HEK293T (cell line): Measurements from ENCODE around the gene ADNP2.

Source experiments
- CTCF ChIA-PET: fragments of 350-600 bp; formaldehyde crosslinking; extraction: SDS; loops from one replicate; lab custom pipeline; 2021; ENCODE audit warnings: antibody characterized with exemption, inconsistent platforms; lab: Yijun Ruan, JAX
- POLR2A ChIA-PET: fragments of 350-600 bp; formaldehyde crosslinking; extraction: SDS; loops from one replicate; lab custom pipeline; 2020; ENCODE audit warnings: antibody characterized with exemption, inconsistent platforms; lab: Yijun Ruan, JAX
- DNase-seq: peaks from one replicate; pipeline ENCODE4 v3.0.0; 2012; ENCODE audit warnings: mixed read lengths; ENCODE audit errors: extremely low spot score
- ARNT ChIP-seq: fragments of 450-650 bp; IDR thresholded peaks from 2 replicates; pipeline ENCODE4 v1.6.1; 2017; ENCODE audit warnings: mild to moderate bottlenecking
- BHLHE40 ChIP-seq: fragments of 450-650 bp; IDR thresholded peaks from 2 replicates; pipeline ENCODE4 v1.6.1; 2016; ENCODE audit warnings: mild to moderate bottlenecking, moderate library complexity, borderline replicate concordance
- CTBP1 ChIP-seq: fragments of 450-650 bp; IDR thresholded peaks from 2 replicates; pipeline ENCODE4 v1.6.1; 2016; ENCODE audit warnings: borderline replicate concordance
- ELF4 ChIP-seq: fragments of 450-650 bp; IDR thresholded peaks from 2 replicates; pipeline ENCODE4 v1.6.1; 2017; ENCODE audit warnings: antibody characterized with exemption
- FOXA1 ChIP-seq: fragments of 450-650 bp; IDR thresholded peaks from 2 replicates; pipeline ENCODE4 v1.6.1; 2016; ENCODE audit warnings: mild to moderate bottlenecking
- FOXK2 ChIP-seq: fragments of 450-650 bp; IDR thresholded peaks from 2 replicates; pipeline ENCODE4 v1.6.1; 2016; ENCODE audit warnings: mild to moderate bottlenecking
- FOXM1 ChIP-seq: fragments of 450-650 bp; IDR thresholded peaks from 2 replicates; pipeline ENCODE4 v1.6.1; 2017; ENCODE audit warnings: mild to moderate bottlenecking, borderline replicate concordance
- HDGF ChIP-seq: fragments of 450-650 bp; IDR thresholded peaks from 2 replicates; pipeline ENCODE4 v1.6.1; 2017; ENCODE audit warnings: antibody characterized with exemption, borderline replicate concordance
- L3MBTL2 ChIP-seq: fragments of 450-650 bp; conservative IDR thresholded peaks from 2 replicates; pipeline ENCODE4 v1.6.1; 2016; ENCODE audit warnings: mild to moderate bottlenecking
- LEF1 ChIP-seq: fragments of 450-650 bp; IDR thresholded peaks from 2 replicates; pipeline ENCODE4 v1.6.1; 2017; ENCODE audit warnings: mild to moderate bottlenecking, borderline replicate concordance
- NFRKB ChIP-seq: fragments of 450-650 bp; IDR thresholded peaks from 2 replicates; pipeline ENCODE4 v1.6.1; 2016; ENCODE audit warnings: mild to moderate bottlenecking, moderate library complexity
- SP1 ChIP-seq: fragments of 450-650 bp; IDR thresholded peaks from 2 replicates; pipeline ENCODE4 v1.6.1; 2017
- SUZ12 ChIP-seq: fragments of 450-650 bp; IDR thresholded peaks from 2 replicates; pipeline ENCODE4 v1.6.1; 2016; ENCODE audit warnings: mild to moderate bottlenecking
- TARDBP ChIP-seq: fragments of 450-650 bp; IDR thresholded peaks from 2 replicates; pipeline ENCODE4 v1.6.1; 2016
- ZNF384 ChIP-seq: fragments of 450-650 bp; IDR thresholded peaks from 2 replicates; pipeline ENCODE4 v1.6.1; 2016
- TF ChIP-seq, protein P1 (sequence below): fragments of 450-650 bp; IDR thresholded peaks from 2 replicates; pipeline ENCODE4 v1.6.1; 2016

The ADNP2 gene

DNA sequence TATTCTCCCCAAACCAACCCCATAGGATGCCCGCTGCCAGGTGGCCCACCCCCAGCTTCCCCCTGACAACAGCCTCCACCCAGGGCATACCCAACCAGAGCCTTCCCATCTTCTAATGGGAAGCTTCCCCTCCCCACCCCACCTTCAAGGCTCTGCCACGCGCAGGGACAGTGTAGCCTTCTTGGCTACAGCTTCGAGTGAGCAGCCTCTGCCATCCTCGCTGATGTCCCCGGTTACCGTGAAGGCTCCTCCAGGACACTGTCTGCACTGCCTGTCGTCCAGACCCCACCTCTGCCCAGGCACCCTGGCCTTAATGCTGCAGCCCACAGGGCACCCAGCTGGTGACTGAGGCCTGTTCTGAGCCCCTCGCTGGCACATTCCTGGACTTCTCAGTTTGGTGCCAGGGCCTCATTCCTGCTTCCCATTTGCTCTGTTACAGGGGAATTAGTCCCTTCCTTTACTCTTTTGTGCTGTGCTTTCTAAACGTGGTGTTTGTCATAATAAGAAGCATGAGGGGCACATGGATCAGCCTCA, 13.0 kb upstream of the ADNP2 start:
- TF ChIP-seq FOXK2 (no peak), ZNF384 (no peak)
- no peak for DNase-seq
- POLR2A ChIA-PET: no interaction called here
- CTCF ChIA-PET: interaction anchor here (0.6 kb wide), 1 partner anchor 17 kb away, joined by 3 read pairs; no protein-coding TSS in a partner anchor

- CTCF ChIA-PET: no interaction called here
- DNase-seq: no peak
- POLR2A ChIA-PET: no interaction called here
- TF ChIP-seq FOXA1: no peak
- no peak for TF ChIP-seq ZNF384
- TF ChIP-seq LEF1: no peak
- no peak for TF ChIP-seq FOXK2
These were observed 11.9 kb upstream of the ADNP2 start for GRCh38 chr18:80097201-80097600.

DNA sequence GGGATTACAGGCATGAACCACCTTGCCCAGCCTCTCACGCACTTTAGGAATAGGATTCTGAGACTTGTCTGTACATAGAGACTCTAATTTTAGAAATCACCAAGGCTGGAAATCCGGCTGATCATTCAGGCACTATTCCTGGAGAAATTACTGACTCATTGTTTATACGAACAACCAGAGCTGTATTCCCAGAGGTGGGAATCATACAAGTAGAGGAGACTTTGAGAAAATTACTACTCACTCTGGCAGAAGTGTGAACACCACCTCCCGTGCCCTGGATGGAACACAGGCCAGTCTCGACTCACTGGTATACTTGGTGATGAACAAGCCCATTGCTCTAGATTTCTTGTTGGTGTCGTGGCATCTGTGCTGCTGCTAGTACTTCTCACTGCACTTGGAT, 5.8 kb upstream of the ADNP2 start:
- CTCF ChIA-PET: no interaction called here
- POLR2A ChIA-PET: no interaction called here
- TF ChIP-seq TARDBP (no peak), ZNF384 (no peak), FOXK2 (no peak), HDGF (no peak), NFRKB (no peak)
- TF ChIP-seq, protein P1, sequence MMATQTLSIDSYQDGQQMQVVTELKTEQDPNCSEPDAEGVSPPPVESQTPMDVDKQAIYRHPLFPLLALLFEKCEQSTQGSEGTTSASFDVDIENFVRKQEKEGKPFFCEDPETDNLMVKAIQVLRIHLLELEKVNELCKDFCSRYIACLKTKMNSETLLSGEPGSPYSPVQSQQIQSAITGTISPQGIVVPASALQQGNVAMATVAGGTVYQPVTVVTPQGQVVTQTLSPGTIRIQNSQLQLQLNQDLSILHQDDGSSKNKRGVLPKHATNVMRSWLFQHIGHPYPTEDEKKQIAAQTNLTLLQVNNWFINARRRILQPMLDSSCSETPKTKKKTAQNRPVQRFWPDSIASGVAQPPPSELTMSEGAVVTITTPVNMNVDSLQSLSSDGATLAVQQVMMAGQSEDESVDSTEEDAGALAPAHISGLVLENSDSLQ: no peak
- no peak for DNase-seq

- TF ChIP-seq BHLHE40: no peak
- TF ChIP-seq CTBP1: no peak
- no peak for TF ChIP-seq FOXK2
- POLR2A ChIA-PET: no interaction called here
- CTCF ChIA-PET: no interaction called here
- DNase-seq: no peak
These were observed 4.7 kb upstream of the ADNP2 start for GRCh38 chr18:80104364-80104779.

DNA sequence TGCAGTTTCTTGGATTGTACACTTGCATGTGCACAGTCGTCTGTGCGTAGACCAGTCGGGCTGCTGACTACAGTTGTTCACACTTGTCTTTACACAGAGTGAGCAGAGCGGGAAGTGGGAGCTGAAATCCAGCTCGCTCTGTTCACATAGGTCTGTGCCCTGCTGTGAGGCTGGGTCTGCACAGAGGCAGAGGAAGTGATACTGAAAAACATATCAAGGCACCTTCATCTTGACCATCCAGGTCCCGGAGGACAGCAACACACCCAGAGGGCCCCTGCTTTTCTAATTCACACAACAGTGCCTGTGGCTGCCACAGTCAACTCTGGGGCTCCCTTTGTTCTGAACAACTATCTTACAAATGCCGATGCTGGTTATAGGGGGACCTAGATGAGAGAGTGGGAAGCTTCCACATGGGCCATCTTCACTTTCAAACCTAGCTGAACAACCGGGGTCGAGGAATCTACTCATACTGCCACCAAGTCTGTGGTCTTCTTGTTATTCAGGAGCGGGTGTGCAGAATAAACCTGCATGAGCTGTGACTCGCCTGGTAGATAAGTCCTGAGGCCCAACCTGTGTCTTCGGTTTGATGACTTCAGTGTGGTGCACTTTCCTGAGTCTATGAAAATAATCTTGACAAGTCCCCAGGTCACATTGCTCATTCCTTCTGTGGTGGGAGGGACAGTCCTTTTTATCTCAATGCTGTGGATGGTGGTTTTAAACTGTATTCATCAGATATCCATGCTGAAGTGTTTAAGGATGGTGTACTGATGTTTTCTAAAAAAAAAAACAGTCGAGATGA, 3.5 kb upstream of the ADNP2 start:
- DNase-seq: no peak
- ChIA-PET POLR2A (no interaction called here), CTCF (no interaction called here)
- TF ChIP-seq SP1 (no peak), CTBP1 (no peak), HDGF (no peak), L3MBTL2 (no peak), TARDBP (no peak), NFRKB (no peak), LEF1 (no peak), FOXA1 (no peak), FOXK2 (no peak), FOXM1 (no peak), SUZ12 (no peak), BHLHE40 (no peak), ELF4 (no peak)
- TF ChIP-seq, protein P1: no peak

DNA sequence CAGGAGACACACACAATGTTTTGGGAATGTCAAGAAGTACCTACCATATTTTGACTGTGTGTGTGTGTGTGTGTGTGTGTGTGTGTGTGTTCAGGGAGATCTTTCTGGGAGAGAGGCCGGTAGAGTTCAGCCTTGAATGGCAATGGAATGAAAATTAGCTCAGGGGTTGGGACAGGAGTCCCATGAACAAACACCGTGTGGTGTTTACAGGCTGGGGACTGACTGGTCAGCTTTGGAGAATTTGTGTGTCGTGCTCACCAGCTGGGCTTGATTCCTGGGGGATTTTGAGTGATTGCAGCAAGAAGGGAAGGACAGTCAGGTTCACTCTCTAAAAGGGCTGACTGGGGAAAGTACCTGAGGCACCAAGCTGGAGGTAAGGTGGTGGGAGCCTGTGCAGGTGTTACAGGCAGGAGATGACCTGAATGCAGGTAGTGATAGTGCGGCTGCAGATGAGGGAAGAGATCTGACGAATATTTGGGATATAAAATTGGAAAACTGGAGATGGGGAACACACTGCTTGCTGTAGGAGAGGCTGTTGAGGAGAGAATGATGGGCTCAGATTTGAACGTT, 2.5 kb upstream of the ADNP2 start:
- POLR2A ChIA-PET: no interaction called here
- TF ChIP-seq HDGF (no peak), FOXA1 (no peak), FOXK2 (no peak), NFRKB (no peak), TARDBP (no peak), L3MBTL2 (no peak), SUZ12 (no peak), CTBP1 (no peak), LEF1 (no peak), SP1 (no peak), FOXM1 (no peak), BHLHE40 (no peak), ARNT (no peak), ELF4 (no peak), ZNF384 (no peak)
- TF ChIP-seq, protein P1: no peak
- DNase-seq: no peak
- CTCF ChIA-PET: no interaction called here

DNA sequence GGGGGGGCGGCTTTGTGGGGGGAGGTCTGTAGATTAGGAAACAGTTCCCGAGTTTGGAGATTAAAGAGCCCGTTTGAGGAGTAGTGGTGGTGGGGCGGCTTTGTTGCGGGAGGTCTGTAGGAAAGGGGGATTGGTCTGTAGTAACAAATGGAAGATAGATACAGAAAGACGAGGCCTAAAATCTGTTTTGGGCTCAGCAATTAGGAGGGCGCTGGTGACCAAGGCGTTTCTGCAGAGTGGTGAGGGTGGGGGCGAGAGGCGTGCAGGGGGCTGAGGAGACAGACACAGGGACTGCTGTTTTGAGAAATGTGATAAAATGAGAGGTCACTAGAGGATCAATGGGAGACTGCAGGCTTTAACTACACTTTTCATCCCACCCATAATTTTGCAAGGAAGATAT, 1.6 kb upstream of the ADNP2 start:
- TF ChIP-seq NFRKB: no peak
- no peak for TF ChIP-seq TARDBP
- TF ChIP-seq ARNT: no peak
- TF ChIP-seq CTBP1: no peak
- no peak for TF ChIP-seq SUZ12
- TF ChIP-seq FOXA1: no peak
- no peak for TF ChIP-seq FOXM1
- TF ChIP-seq BHLHE40: no peak
- TF ChIP-seq, protein P1: no peak
- no peak for TF ChIP-seq L3MBTL2
- TF ChIP-seq SP1: no peak
- TF ChIP-seq LEF1: no peak
- no peak for TF ChIP-seq ELF4
- TF ChIP-seq HDGF: no peak
- no peak for TF ChIP-seq FOXK2
- no peak for TF ChIP-seq ZNF384
- POLR2A ChIA-PET: no interaction called here
- CTCF ChIA-PET: no interaction called here
- no peak for DNase-seq
